Peyer's patch (tissue), 4 donors: Measurements from ENCODE around the gene PSMG4. TPM values are rescaled to one million over a fixed set of nuclear protein-coding genes. Genes with fewer than 3 reads are reported as not detected.
A peak's percentile ranks its signal among the peaks of the same experiment; 100 is the strongest.

ENCODE experiments used
- DNase-seq, 3 donors: peaks; one replicate each; pipeline ENCODE4 v3.0.0-alpha.2; 2017 to 2019
- H3K27ac ChIP-seq, 4 donors: fragments of 200-600 bp; sonication (generic); one replicate each; pipeline ENCODE4 v1.5.1; 2016 to 2019
- H3K27me3 ChIP-seq, 2 donors: fragments of 200-600 bp; sonication (generic); one replicate each; pipeline ENCODE4 v1.5.1; 2019
- H3K36me3 ChIP-seq, 3 donors: fragments of 200-600 bp; sonication (generic); one replicate each; pipeline ENCODE4 v1.5.1; 2016 to 2019
- H3K4me1 ChIP-seq, 4 donors: fragments of 200-600 bp; sonication (generic); one replicate each; pipeline ENCODE4 v1.5.1; 2016 to 2019
- H3K4me3 ChIP-seq, 4 donors: fragments of 200-600 bp; sonication (generic); 1 replicate in 3 of 4; 2 replicates in 1 of 4; pipeline ENCODE4 v1.5.1; 2016 to 2019; ENCODE audit warnings: mild to moderate bottlenecking in 1 of 4
- H3K9me3 ChIP-seq, 4 donors: fragments of 200-600 bp; sonication (generic); one replicate each; pipeline ENCODE4 v1.5.1; 2016 to 2019; ENCODE audit warnings: mild to moderate bottlenecking in 1 of 4
- CTCF ChIP-seq, 6 experiments: fragments of 450-650 bp in 4 of 6; fragments of 200-600 bp in 2 of 6; sonication (generic) in 1 of 6; IDR thresholded peaks; one replicate each; pipeline ENCODE4 v1.5.1; 2017 to 2019; ENCODE audit warnings: antibody characterized with exemption in 6 of 6, mild to moderate bottlenecking in 3 of 6, moderate library complexity in 1 of 6
- POLR2A ChIP-seq, 2 donors: fragments of 450-650 bp; IDR thresholded peaks; one replicate each; pipeline ENCODE4 v1.5.1; 2017; ENCODE audit warnings: antibody characterized with exemption in 2 of 2, mild to moderate bottlenecking in 2 of 2, moderate library complexity in 2 of 2
- total RNA-seq, 4 donors: library from RNA; depleted of rRNA; stranded (reverse); fragments of >200 nt; gene quantifications; one replicate each; pipeline ENCODE4 v1.1.0, GENCODE V29; 2016

Gene PSMG4
- total RNA-seq, 4 donors from 2014 or later = 6.6 to 16.8 (median 15.9) TPM

- no peak for DNase-seq
- peaks cover 0 to 55% (median 0%) of the 10 kb centered on the region in 3 donors for H3K36me3 ChIP-seq
Observed at GRCh38 chr6:3276174-3277167, 17.7 kb downstream of the PSMG4 start.

GRCh38 chr6:3277251-3277650 is 18.5 kb downstream of the PSMG4 start:
- no peaks in the 10 kb centered on the region for H3K9me3 ChIP-seq
- no peak overlapping the region for H3K4me3 ChIP-seq
- no peaks in the 10 kb centered on the region for H3K27me3 ChIP-seq
- H3K27ac ChIP-seq = no peak overlapping the region
- DNase-seq = peak in 1 of 3 donors; percentile 26
- H3K4me1 ChIP-seq = no peaks in the 10 kb centered on the region
- no peak for TF ChIP-seq CTCF (IDR thresholded peaks at IDR 0.05)
- TF ChIP-seq POLR2A (IDR thresholded peaks at IDR 0.05) = no peak
- H3K36me3 ChIP-seq = peaks cover 0 to 51% (median 0%) of the 10 kb centered on the region in 3 donors

More at GRCh38 chr6:3276174-3277167, 17.7 kb downstream of the PSMG4 start:
- TF ChIP-seq POLR2A (IDR thresholded peaks at IDR 0.05) (no peak), CTCF (IDR thresholded peaks at IDR 0.05) (no peak)
- Histone ChIP-seq H3K27me3 (no peaks in the 10 kb centered on the region), H3K4me3 (no peak overlapping the region), H3K9me3 (no peaks in the 10 kb centered on the region), H3K4me1 (peaks cover 0 to 4% (median 0%) of the 10 kb centered on the region in 4 donors), H3K27ac (no peak overlapping the region)

- DNase-seq = peak in 1 of 3 donors; percentile 19
- H3K9me3 ChIP-seq = no peaks in the 10 kb centered on the region
- no peaks in the 10 kb centered on the region for H3K4me1 ChIP-seq
- no peaks in the 10 kb centered on the region for H3K27me3 ChIP-seq
- TF ChIP-seq CTCF (IDR thresholded peaks at IDR 0.05) (no peak), POLR2A (IDR thresholded peaks at IDR 0.05) (no peak)
- H3K36me3 ChIP-seq = peaks cover 0 to 51% (median 0%) of the 10 kb centered on the region in 3 donors
- no peak overlapping the region for H3K27ac ChIP-seq
- H3K4me3 ChIP-seq = no peak overlapping the region
Observed at GRCh38 chr6:3277851-3278416, 19.2 kb downstream of the PSMG4 start.

GRCh38 chr6:3278691-3279090 is 19.9 kb downstream of the PSMG4 start:
- H3K27ac ChIP-seq = no peak overlapping the region
- TF ChIP-seq POLR2A (IDR thresholded peaks at IDR 0.05) = no peak
- no peak for TF ChIP-seq CTCF (IDR thresholded peaks at IDR 0.05)
- H3K36me3 ChIP-seq = peaks cover 0 to 52% (median 0%) of the 10 kb centered on the region in 3 donors
- peak in 2 of 3 donors; percentile 19 to 39 for DNase-seq
- no peak overlapping the region for H3K4me3 ChIP-seq
- H3K9me3 ChIP-seq = no peaks in the 10 kb centered on the region
- H3K4me1 ChIP-seq = no peaks in the 10 kb centered on the region
- H3K27me3 ChIP-seq = no peaks in the 10 kb centered on the region

- peak in 2 of 3 donors; percentile 40 to 45 for DNase-seq
- TF ChIP-seq CTCF (IDR thresholded peaks at IDR 0.05) = no peak
- TF ChIP-seq POLR2A (IDR thresholded peaks at IDR 0.05) = no peak
- peaks cover 0 to 63% (median 0%) of the 10 kb centered on the region in 3 donors for H3K36me3 ChIP-seq
- no peaks in the 10 kb centered on the region for H3K4me1 ChIP-seq
- no peaks in the 10 kb centered on the region for H3K9me3 ChIP-seq
- H3K4me3 ChIP-seq = no peak overlapping the region
- no peaks in the 10 kb centered on the region for H3K27me3 ChIP-seq
- no peak overlapping the region for H3K27ac ChIP-seq
Observed at GRCh38 chr6:3280091-3280490, 21.3 kb downstream of the PSMG4 start.
